H1 (cell line): ENCODE measurements around the gene KCNK3. TPM values are rescaled to one million over a fixed set of nuclear protein-coding genes. Genes with fewer than 3 reads are reported as not detected.

Experiments used
- CTCF ChIA-PET: fragments of 300-600 bp; sonication (Branson Sonifier 250); formaldehyde crosslinking; loops from one replicate; lab custom pipeline; 2021; ENCODE audit not compliant: partially characterized antibody; lab: Charles Lee
- POLR2A ChIA-PET: fragments of 300-600 bp; sonication (Branson Sonifier 250); formaldehyde crosslinking; loops from one replicate; lab custom pipeline; 2021; ENCODE audit warnings: inconsistent platforms; ENCODE audit not compliant: partially characterized antibody; lab: Charles Lee
- DNase-seq, 2 experiments: peaks; one replicate each; pipeline versions ENCODE4 v3.0.0 to v3.0.0-alpha.2; 2010 to 2022; ENCODE audit warnings: low spot score in 2 of 2, low read depth in 1 of 2, mixed read lengths in 1 of 2
- FAIRE-seq: peaks from 2 replicates; lab custom pipeline; 2011; peaks lifted over from hg19 to GRCh38; lab: Jason Lieb, UNC
- H2AFZ ChIP-seq: 2 replicates; pipeline ENCODE4 v1.8.1; 2012; ENCODE audit warnings: low read length, inconsistent platforms
- H2AK5ac ChIP-seq: 2 replicates; pipeline ENCODE4 v1.6.1; 2013; ENCODE audit warnings: low read depth, low read length
- H2BK120ac ChIP-seq: replicated peaks from 2 replicates; pipeline ENCODE3; 2013; ENCODE audit warnings: low read depth, low read length, inconsistent platforms
- H2BK12ac ChIP-seq: 2 replicates; pipeline ENCODE4 v1.6.1; 2013; ENCODE audit warnings: low read depth, low read length
- H2BK15ac ChIP-seq: 2 replicates; pipeline ENCODE4 v1.6.1; 2013; ENCODE audit warnings: low read length
- H2BK20ac ChIP-seq: 2 replicates; pipeline ENCODE4 v1.6.1; 2013; ENCODE audit warnings: low read length
- H2BK5ac ChIP-seq: 2 replicates; pipeline ENCODE4 v1.6.1; 2013; ENCODE audit warnings: low read depth, low read length
- H3K14ac ChIP-seq: 2 replicates; pipeline ENCODE4 v1.6.1; 2013; ENCODE audit warnings: inconsistent platforms; ENCODE audit not compliant: insufficient read length
- H3K18ac ChIP-seq: 2 replicates; pipeline ENCODE4 v1.6.1; 2013; ENCODE audit warnings: low read length; ENCODE audit errors: extremely low read depth
- H3K23ac ChIP-seq: 2 replicates; pipeline ENCODE4 v1.6.1; 2013; ENCODE audit warnings: inconsistent platforms; ENCODE audit not compliant: insufficient read length
- H3K23me2 ChIP-seq: 2 replicates; pipeline ENCODE4 v1.6.1; 2013; ENCODE audit warnings: low read depth, low read length
- H3K27ac ChIP-seq: 2 replicates; pipeline ENCODE4 v1.6.1; 2011; ENCODE audit warnings: low read depth, low read length, inconsistent platforms
- H3K27me3 ChIP-seq, 4 experiments: replicated peaks in 1 of 4; 1 replicate in 1 of 4; 2 replicates in 3 of 4; pipeline versions ENCODE4 v1.6.1 to v1.8.1; 2011 to 2013; ENCODE audit warnings: low read length in 3 of 4, mild to moderate bottlenecking in 3 of 4, inconsistent platforms in 2 of 4, mixed read lengths in 2 of 4, moderate library complexity in 1 of 4; ENCODE audit not compliant: control insufficient read depth in 3 of 4, insufficient read depth in 3 of 4; ENCODE audit errors: extremely low read depth in 1 of 4
- H3K36me3 ChIP-seq, 4 experiments: 2 replicates each; pipeline versions ENCODE4 v1.6.1 to v1.8.1; 2011 to 2013; ENCODE audit warnings: mild to moderate bottlenecking in 4 of 4, low read length in 3 of 4, moderate library complexity in 2 of 4, control low read depth in 1 of 4, inconsistent platforms in 1 of 4; ENCODE audit not compliant: insufficient read depth in 4 of 4, control insufficient read depth in 2 of 4
- H3K4ac ChIP-seq: replicated peaks from 2 replicates; pipeline ENCODE3; 2013; ENCODE audit warnings: low read length, low read depth, mixed read lengths, inconsistent platforms; ENCODE audit not compliant: insufficient read length
- H3K4me1 ChIP-seq, 4 experiments: replicated peaks in 1 of 4; 1 replicate in 1 of 4; 2 replicates in 3 of 4; pipeline versions ENCODE4 v1.6.1 to v1.8.1; 2011 to 2013; ENCODE audit warnings: low read length in 3 of 4, inconsistent platforms in 2 of 4, mixed read lengths in 1 of 4; ENCODE audit not compliant: insufficient read depth in 4 of 4, control insufficient read depth in 3 of 4
- H3K4me2 ChIP-seq, 2 experiments: 2 replicates each; pipeline versions ENCODE4 v1.6.1 to v1.8.1; 2011 to 2013; ENCODE audit warnings: low read depth in 2 of 2, low read length in 2 of 2, control low read depth in 1 of 2, inconsistent platforms in 1 of 2, mild to moderate bottlenecking in 1 of 2; ENCODE audit not compliant: insufficient read depth in 1 of 2
- H3K4me3 ChIP-seq, 4 experiments: fragments of 200-600, 300-600 bp in 1 of 4; sonication (generic), shearing (Covaris generic), sonication (Bioruptor Twin) in 1 of 4; 2 replicates each; pipeline versions ENCODE4 v1.5.1 to v1.8.1; 2011 to 2016; ENCODE audit warnings: low read length in 4 of 4, low read depth in 3 of 4, control low read depth in 2 of 4, inconsistent platforms in 2 of 4, mild to moderate bottlenecking in 2 of 4, mixed read lengths in 1 of 4, moderate library complexity in 1 of 4; ENCODE audit not compliant: insufficient read depth in 2 of 4; ENCODE audit errors: extremely low read depth in 1 of 4
- H3K56ac ChIP-seq: replicated peaks from 2 replicates; pipeline ENCODE3; 2013; ENCODE audit warnings: low read depth, mild to moderate bottlenecking, mixed read lengths, low read length, inconsistent platforms; ENCODE audit not compliant: insufficient read length
- H3K79me1 ChIP-seq: 2 replicates; pipeline ENCODE4 v1.6.1; 2013; ENCODE audit warnings: low read depth, low read length, control low read depth
- H3K79me2 ChIP-seq, 2 experiments: 2 replicates each; pipeline versions ENCODE4 v1.6.1 to v1.8.1; 2012 to 2013; ENCODE audit warnings: low read length in 2 of 2, mild to moderate bottlenecking in 2 of 2, inconsistent platforms in 1 of 2; ENCODE audit not compliant: insufficient read depth in 2 of 2, control insufficient read depth in 1 of 2
- H3K9ac ChIP-seq, 4 experiments: replicated peaks in 1 of 4; 1 replicate in 1 of 4; 2 replicates in 3 of 4; pipeline versions ENCODE4 v1.6.1 to v1.8.1; 2011 to 2013; ENCODE audit warnings: low read depth in 3 of 4, low read length in 3 of 4, control low read depth in 2 of 4, mild to moderate bottlenecking in 2 of 4, moderate library complexity in 2 of 4, inconsistent platforms in 1 of 4; ENCODE audit errors: extremely low read depth in 1 of 4
- H3K9me3 ChIP-seq, 2 experiments: 2 replicates each; pipeline versions ENCODE4 v1.6.1 to v1.8.1; 2012 to 2013; ENCODE audit warnings: mild to moderate bottlenecking in 2 of 2, moderate library complexity in 2 of 2, control low read depth in 1 of 2, inconsistent platforms in 1 of 2, low read depth in 1 of 2, low read length in 1 of 2, mixed read lengths in 1 of 2; ENCODE audit not compliant: insufficient read depth in 2 of 2
- H4K20me1 ChIP-seq, 2 experiments: replicated peaks in 1 of 2; 2 replicates each; pipeline versions ENCODE3 to v1.8.1; 2011 to 2013; ENCODE audit warnings: inconsistent platforms in 2 of 2, low read length in 2 of 2, mild to moderate bottlenecking in 1 of 2; ENCODE audit not compliant: insufficient read depth in 2 of 2, control insufficient read depth in 1 of 2
- H4K5ac ChIP-seq: 2 replicates; pipeline ENCODE4 v1.6.1; 2013; ENCODE audit warnings: low read length, low read depth, mixed read lengths, inconsistent platforms; ENCODE audit not compliant: insufficient read length
- H4K8ac ChIP-seq: 2 replicates; pipeline ENCODE4 v1.8.0; 2013; ENCODE audit warnings: mild to moderate bottlenecking, moderate library complexity, low read length, inconsistent platforms; ENCODE audit not compliant: insufficient read depth; ENCODE audit errors: extremely low read depth
- H4K91ac ChIP-seq: replicated peaks from 2 replicates; pipeline ENCODE3; 2013; ENCODE audit warnings: low read length, mixed read lengths, inconsistent platforms; ENCODE audit not compliant: insufficient read length
- ATF3 ChIP-seq: IDR thresholded peaks from 2 replicates; pipeline ENCODE4 v1.6.1; 2011; ENCODE audit warnings: low read depth, mild to moderate bottlenecking, low read length; ENCODE audit not compliant: insufficient read depth
- BRCA1 ChIP-seq: IDR thresholded peaks from 2 replicates; pipeline ENCODE4 v1.6.1; 2012; ENCODE audit warnings: low read depth, low read length, improper control_type of control experiment
- CEBPB ChIP-seq: IDR thresholded peaks from 2 replicates; pipeline ENCODE4 v1.6.1; 2012; ENCODE audit warnings: low read depth, low read length
- JUN ChIP-seq: IDR thresholded peaks from 2 replicates; pipeline ENCODE4 v1.6.1; 2011; ENCODE audit warnings: low read depth, mild to moderate bottlenecking, improper control_type of control experiment, low read length
- JUND ChIP-seq: IDR thresholded peaks from 2 replicates; pipeline ENCODE4 v1.6.1; 2011; ENCODE audit warnings: mild to moderate bottlenecking, improper control_type of control experiment, low read length
- KDM4A ChIP-seq: IDR thresholded peaks from one replicate; pipeline ENCODE4 v1.7.1; 2012; ENCODE audit warnings: low read depth, mild to moderate bottlenecking, moderate library complexity, low read length, inconsistent platforms; ENCODE audit not compliant: severe bottlenecking
- NANOG ChIP-seq: IDR thresholded peaks from 2 replicates; pipeline ENCODE4 v1.6.1; 2011; ENCODE audit warnings: low read length, low read depth, mild to moderate bottlenecking, inconsistent platforms; ENCODE audit not compliant: insufficient read depth, poor library complexity, severe bottlenecking
- POLR2A ChIP-seq, 2 experiments: IDR thresholded peaks; 1 replicate in 1 of 2; 2 replicates in 1 of 2; pipeline ENCODE4 v1.6.1; 2011; ENCODE audit warnings: low read depth in 2 of 2, low read length in 2 of 2, mild to moderate bottlenecking in 2 of 2; ENCODE audit errors: control extremely low read depth in 1 of 2
- RFX5 ChIP-seq: IDR thresholded peaks from 2 replicates; pipeline ENCODE4 v1.6.1; 2011; ENCODE audit warnings: low read depth, low read length, improper control_type of control experiment, borderline replicate concordance
- RXRA ChIP-seq: IDR thresholded peaks from 2 replicates; pipeline ENCODE4 v1.6.1; 2011; ENCODE audit warnings: low read depth, mild to moderate bottlenecking, low read length, moderate library complexity; ENCODE audit not compliant: insufficient read depth
- SP4 ChIP-seq: IDR thresholded peaks from 2 replicates; pipeline ENCODE4 v1.6.1; 2012; ENCODE audit warnings: low read length, inconsistent platforms
- USF2 ChIP-seq: IDR thresholded peaks from 2 replicates; pipeline ENCODE4 v1.6.1; 2011; ENCODE audit warnings: low read length, improper control_type of control experiment
- WGBS, 2 experiments: shearing (Covaris generic) in 1 of 2; methylation state at CpG; one replicate each; pipeline versions ENCODE4 v1.1.6 to v1.1.7; 2013 to 2015; ENCODE audit warnings: low lambda C conversion rate in 2 of 2, mixed read lengths in 2 of 2, inconsistent platforms in 1 of 2, low coverage in 1 of 2, missing lambda C conversion rate in 1 of 2; ENCODE audit not compliant: insufficient replicate concordance in 2 of 2, insufficient coverage in 1 of 2, insufficient read length in 1 of 2; ENCODE audit errors: extremely low coverage in 1 of 2, missing lambda C conversion rate in 1 of 2; 5-methylcytosine and 5-hydroxymethylcytosine counted together
- polyA plus RNA-seq, 7 experiments: library from polyadenylated mRNA; depleted of rRNA in 3 of 7; stranded (reverse) in 5 of 7; unstranded in 2 of 7; fragments of >200 nt in 5 of 7; fragments of 200-250 nt in 2 of 7; gene quantifications; 1 replicate in 5 of 7; 2 replicates in 1 of 7; 4 replicates in 1 of 7; pipeline versions ENCODE4 v1.2.1 to v1.2.3, GENCODE V29; 2011 to 2013; ENCODE audit warnings: missing spikeins in 2 of 7, mixed read lengths in 2 of 7
- total RNA-seq: library from RNA; stranded (reverse); fragmentation: NEBNext Ultra II Directional; extraction: Animal tissue kit (Norgen Biotek cat#: 25700); gene quantifications from 2 replicates; pipeline ENCODE4 v1.2.1, GENCODE V29; 2021

The KCNK3 gene
- total and polyA plus RNA-seq, 2 of the 8 experiments (the other 6 are each of a cell fraction or from before 2014, with no cell fraction given): 0.29 to 0.30 TPM

GRCh38 chr2:26660363-26660962 lies 32.1 kb upstream of the KCNK3 start:
- H2BK20ac ChIP-seq: no peak overlapping the region
- H2BK5ac ChIP-seq: no peak overlapping the region
- no peak overlapping the region for H3K9ac ChIP-seq
- no peak overlapping the region for H2AFZ ChIP-seq
- H3K56ac ChIP-seq: no peak overlapping the region
- H3K4me1 ChIP-seq: peaks cover 0 to under 1% (median under 1%) of the 10 kb centered on the region in 4 experiments; a peak in 3 of 7 replicates
- 70% methylated on average over 1 of the region's 1 CpG; no CpG with 5 or more reads in 1 of the 2 experiments for WGBS, 2 experiments
- no peak overlapping the region for H2BK12ac ChIP-seq
- H4K8ac ChIP-seq: no peak overlapping the region
- H4K5ac ChIP-seq: no peak overlapping the region
- no peak overlapping the region for H3K14ac ChIP-seq
- DNase-seq (no peak), FAIRE-seq (no peak)
- H3K23me2 ChIP-seq: no peaks in the 10 kb centered on the region
- no peak overlapping the region for H3K4me2 ChIP-seq
- no peaks in the 10 kb centered on the region for H3K36me3 ChIP-seq
- H2AK5ac ChIP-seq: no peak overlapping the region
- H2BK120ac ChIP-seq: no peak overlapping the region
- no peak overlapping the region for H2BK15ac ChIP-seq
- POLR2A ChIA-PET: no interaction called here
- H3K18ac ChIP-seq: no peak overlapping the region
- no peak overlapping the region for H4K91ac ChIP-seq
- no peaks in the 10 kb centered on the region; a peak in 1 of 7 replicates for H3K27me3 ChIP-seq
- no peak overlapping the region for H3K27ac ChIP-seq
- H3K23ac ChIP-seq: no peak overlapping the region
- no peaks in the 10 kb centered on the region for H3K79me2 ChIP-seq
- H3K4ac ChIP-seq: no peak overlapping the region
- H3K79me1 ChIP-seq: no peaks in the 10 kb centered on the region
- H3K4me3 ChIP-seq: no peak overlapping the region
- CTCF ChIA-PET: interaction anchor here (1.0 kb wide), 1 partner anchor 55 kb away, joined by 3 read pairs; no protein-coding TSS in a partner anchor
- H3K9me3 ChIP-seq: peaks cover 0 to 8% of the 10 kb centered on the region in 2 experiments; a peak in 1 of 4 replicates
- H4K20me1 ChIP-seq: no peaks in the 10 kb centered on the region
- no peak for TF ChIP-seq CEBPB
- TF ChIP-seq USF2: no peak
- no peak for TF ChIP-seq NANOG
- no peak for TF ChIP-seq ATF3
- TF ChIP-seq RXRA: no peak
- no peak for TF ChIP-seq SP4
- TF ChIP-seq BRCA1: no peak
- TF ChIP-seq KDM4A: no peak
- no peak for TF ChIP-seq JUN
- TF ChIP-seq JUND: no peak
- no peak for TF ChIP-seq POLR2A (IDR thresholded peaks at IDR 0.05; ENCODE audit: control extremely low read depth in 1 of 2, low read depth in 2 of 2, low read length in 2 of 2)
- TF ChIP-seq RFX5: no peak
